Femur (tissue), 1 donor: ENCODE results near the gene ANKMY1.

Experiments used
- DNase-seq: peaks from one replicate; pipeline ENCODE4 v3.0.0-alpha.2; 2017

The ANKMY1 gene

DNA sequence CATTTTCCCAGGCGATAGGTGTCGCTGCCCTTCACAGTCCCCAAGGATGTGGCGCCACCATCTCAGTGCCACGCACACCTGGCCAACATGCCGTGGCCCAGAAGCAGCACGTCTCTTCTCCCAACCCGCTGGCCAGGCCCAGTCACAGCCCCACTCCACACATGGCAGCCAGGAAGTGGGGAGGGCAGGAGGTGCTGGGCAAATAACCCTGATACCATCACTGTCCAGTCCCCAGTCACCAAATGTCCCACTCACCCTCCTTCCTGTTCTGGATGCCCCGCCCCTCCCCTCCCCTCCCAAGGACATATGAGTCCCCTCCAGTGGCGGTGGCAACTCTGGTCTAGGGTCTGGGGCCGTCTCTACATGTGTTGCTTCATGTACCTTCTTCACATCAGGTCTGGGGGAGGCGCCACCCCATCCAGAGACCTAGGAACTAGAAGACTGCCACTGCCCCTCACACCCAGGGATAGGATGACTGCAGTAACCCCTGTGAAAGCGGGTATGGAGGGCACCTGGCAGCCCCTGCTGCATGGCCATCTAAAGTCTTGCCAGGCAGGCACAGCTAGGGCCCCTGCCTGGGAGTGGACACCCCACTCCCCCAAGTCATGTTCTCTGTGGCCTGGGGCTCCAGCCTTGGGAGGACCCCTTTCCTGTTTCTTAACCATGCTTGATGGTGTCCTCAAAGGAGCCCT is 21.4 kb upstream of the ANKMY1 start:
- DNase-seq: no peak

DNA sequence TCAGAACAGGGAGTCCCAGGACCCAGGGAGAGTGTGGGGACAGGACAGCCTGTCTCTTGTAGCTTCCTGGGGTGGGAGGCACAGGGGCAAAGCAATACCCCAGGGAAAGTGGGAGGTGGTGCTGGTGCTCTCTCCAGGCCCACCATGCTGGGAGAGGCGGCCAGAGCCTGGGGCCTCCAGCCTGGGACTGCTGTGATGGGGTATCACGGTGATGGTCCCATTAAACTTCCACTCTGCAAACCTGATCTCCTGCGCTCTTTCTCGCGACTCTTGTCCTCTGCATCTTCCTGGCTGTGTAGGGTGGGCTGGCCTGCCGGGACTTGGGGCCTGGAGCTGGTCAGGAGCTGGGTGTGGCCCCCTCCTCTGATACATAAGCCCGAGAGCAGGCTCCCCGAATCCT is 20.7 kb upstream of the ANKMY1 start:
- DNase-seq: no peak

DNA sequence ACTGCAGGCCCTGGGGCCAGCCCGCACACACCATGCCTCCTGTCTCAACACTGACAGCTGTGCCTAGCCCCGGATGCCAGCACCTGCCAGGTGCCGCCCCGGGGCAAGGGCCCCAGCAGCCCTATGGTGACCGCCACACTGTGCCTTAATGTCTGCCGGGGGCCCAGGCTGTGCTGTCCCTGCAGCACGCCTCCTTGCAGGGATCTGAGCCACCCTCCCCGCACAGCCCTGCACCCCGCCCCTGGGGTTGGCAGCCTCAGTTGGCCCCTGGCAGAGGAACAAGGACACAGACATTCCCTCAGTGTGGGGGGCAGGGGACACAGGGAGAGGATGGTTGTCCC is 20.3 kb upstream of the ANKMY1 start:
- no peak for DNase-seq

DNA sequence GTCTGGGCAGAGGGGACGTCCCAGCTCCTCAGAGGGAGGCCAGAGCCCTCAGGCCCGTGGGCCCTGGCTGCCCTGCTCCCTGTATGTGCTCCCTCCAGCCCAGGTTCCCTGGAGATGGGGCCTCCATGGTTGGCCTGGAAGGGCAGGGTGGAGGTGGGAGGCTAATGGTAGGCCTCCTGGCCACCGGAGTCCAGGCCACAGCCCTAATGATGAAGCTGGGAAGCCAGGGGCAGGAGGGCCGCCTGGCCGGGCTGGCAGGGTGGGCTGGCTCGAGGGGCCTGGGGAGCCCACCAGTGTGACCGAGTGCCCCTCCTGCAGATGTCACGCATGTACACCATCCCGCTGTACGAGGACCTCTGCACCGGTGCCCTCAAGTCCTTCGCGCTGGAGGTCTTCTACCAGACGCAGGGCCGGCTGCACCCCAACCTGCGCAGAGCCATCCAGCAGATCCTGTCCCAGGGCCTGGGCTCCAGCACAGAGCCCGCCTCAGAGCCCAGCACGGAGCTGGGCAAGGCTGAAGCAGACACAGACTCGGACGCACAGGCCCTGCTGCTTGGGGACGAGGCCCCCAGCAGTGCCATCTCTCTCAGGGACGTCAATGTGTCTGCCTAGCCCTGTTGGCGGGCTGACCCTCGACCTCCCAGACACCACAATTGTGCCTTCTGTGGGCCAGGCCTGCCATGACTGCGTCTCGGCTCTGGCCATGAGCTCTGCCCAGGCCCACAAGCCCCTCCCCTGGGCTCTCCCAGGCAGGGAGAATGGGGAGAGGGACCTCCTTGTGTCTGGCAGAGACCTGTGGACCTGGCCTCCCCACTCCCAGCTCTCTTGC is 19.7 kb upstream of the ANKMY1 start:
- no peak for DNase-seq

DNA sequence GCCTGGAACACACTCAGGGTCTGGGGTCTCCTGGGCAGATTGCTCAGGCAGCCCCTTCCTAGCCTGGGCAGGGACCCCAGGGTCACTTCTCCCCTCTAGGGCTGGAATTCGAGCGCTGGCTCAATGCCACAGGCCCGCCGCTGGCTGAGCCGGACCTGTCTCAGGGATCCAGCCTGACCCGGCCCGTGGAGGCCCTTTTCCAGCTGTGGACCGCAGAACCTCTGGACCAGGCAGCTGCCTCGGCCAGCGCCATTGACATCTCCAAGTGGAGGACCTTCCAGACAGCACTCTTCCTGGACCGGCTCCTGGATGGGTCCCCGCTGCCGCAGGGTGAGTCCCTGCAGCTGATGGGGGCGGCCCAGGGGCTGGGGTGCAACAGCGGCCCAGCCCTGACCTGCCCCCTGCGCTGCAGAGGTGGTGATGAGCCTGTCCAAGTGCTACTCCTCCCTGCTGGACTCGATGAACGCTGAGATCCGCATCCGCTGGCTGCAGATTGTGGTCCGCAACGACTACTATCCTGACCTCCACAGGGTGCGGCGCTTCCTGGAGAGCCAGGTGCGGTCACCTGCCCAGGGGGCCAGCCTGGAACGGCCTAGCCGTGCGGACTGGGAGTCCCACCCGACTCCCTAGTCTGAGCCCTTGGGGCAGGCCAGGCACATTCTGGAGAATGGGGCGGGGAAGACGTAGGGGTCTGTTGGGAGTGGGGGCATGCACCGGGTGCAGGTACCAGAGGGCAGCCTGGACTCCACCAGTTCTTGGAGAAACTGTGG is 18.8 kb upstream of the ANKMY1 start:
- no peak for DNase-seq

DNA sequence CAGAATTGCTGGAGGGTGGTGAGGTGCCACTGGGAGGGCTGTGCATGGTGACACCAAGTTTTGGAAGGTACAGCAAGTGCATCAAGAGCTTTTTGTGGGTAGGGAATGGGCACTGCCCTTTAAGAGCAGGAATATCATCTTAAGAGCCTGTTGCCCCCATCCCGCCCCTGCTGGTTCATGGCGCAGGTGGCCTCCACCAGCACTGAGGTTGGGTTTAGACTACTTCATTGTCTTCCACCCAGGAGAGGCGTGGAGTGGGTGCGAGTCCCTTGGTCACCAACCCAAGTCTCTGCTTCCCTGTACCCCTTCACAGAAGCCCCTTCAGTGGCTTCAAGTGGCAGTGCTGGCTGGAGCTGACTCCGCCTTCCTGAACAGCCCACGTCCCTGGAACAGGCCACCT is 18.2 kb upstream of the ANKMY1 start:
- DNase-seq: no peak

DNA sequence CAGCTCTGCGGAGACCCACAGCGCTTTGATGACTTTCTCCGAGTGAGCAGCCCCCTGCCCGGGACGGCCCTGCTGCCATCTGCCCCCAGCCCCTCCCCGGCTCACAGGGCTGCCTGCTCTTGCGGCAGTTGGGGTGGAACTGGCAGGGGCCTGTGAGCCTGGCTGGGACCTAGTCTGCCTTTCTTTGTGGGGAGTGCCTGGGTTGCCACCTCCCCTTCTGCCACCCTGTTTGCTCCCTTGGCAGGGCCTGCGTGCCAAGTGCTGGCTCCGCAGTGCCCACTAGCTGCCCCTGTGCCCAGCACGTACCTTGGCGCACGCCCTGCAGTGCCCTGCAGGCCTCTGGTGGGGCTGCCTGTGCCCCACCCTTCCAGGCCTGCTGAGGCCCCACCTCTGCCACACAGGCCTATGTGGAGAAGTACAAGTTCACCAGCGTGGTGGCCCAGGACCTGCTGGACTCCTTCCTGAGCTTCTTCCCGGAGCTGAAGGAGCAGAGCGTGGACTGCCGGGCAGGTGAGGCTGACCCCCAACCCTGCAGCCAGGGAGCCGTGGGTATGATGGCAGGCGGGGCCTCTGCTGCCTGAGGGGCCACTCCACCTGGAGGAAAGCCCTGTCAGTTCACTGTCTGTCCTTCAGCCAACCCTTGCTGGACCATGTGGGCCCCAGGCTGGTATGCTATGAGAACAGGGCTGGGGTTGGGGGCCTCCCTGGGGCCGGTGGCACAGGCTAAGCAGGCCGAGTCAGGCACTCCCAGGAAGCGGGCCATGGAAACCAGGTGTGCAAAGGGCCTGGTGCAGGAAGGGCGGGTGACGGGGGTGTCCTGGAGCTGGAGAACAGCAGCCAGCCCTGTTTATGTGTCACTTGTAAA is 17.5 kb upstream of the ANKMY1 start:
- DNase-seq: no peak

DNA sequence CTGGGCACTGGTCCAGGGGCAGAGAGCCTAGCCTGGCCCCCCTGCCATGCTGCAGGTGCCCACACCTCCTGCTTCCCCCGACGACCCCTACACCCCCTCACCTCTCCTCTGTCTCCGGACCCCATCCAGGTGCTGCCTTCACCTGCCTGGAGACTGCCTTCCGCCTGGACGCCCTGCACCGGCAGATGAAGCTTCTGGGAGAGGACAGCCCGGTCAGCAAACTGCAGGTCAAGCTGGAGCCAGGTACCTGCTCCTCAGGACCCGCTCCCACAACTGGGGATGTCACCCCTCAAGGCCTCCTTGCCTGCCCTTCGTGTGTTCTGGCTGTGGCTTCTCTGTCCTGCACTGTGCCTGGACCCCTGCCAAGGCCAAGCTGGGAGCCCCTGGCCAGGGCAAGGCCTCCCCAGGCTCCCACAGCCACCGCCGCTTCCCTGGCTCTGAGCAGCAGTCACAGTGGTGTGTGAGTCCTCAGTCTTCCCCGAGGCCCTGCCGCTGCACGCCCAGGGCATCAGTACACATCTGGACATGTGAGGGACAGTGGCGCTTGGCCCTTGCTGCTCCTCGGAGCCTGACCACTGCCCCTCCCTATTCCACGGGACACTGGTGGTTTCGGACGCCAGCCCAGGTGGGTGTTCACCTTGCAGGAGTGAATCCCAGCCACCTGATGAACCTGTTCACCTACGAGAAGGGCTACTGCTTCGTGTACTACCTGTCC is 16.8 kb upstream of the ANKMY1 start:
- DNase-seq: no peak

DNA sequence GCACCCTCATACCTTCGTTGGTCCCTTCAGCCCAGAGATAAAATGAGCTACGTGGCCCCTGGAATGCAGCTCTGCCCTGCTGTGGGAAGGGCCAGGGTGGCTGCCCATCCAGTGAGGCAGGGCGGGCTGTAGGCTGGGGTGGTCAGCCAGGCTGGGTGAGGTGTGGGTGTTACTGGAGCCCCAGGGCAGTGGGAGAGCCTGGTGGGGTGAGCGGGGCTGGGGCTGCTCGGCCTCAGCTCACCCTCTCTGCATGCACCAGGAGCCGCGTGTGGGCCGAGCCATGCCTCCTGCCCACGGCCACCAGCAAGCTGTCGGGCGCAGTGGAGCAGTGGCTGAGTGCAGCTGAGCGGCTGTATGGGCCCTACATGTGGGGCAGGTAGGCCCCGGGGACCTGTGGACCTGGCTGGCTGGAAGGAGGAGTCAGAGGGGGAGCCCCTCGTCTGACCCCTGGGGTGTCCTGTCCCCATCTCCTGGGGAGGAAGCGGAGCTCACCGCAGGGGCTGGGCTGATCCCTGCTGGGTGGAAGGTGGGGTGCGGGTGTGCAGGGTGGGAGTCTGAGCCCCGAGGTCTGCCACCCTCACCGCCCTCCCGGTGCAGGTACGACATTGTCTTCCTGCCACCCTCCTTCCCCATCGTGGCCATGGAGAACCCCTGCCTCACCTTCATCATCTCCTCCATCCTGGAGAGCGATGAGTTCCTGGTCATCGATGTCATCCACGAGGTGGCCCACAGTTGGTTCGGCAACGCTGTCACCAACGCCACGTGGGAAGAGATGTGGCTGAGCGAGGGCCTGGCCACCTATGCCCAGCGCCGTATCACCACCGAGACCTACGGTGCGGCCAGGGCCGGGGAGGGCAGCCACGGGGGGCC is 16.0 kb upstream of the ANKMY1 start:
- no peak for DNase-seq

DNA sequence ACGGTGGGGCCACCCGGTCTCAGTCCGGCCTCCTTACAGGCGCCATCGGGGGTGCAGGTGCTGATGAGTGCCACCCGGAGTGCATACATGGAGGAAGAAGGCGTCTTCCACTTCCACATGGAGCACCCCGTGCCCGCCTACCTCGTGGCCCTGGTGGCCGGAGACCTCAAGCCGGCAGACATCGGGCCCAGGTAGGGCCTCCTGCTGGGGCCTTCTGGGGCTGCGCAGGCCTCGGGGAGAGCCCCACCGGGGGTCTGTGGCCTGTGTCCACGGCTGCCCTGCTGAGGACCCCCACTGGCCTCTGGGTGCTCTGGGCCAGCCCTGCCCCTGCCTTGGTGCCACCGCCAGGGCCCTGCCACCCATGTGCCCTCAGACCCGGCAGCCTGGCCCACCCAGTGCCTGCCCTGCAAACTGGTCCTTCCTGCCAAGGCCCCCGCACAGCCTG is 15.3 kb upstream of the ANKMY1 start:
- DNase-seq: no peak

DNA sequence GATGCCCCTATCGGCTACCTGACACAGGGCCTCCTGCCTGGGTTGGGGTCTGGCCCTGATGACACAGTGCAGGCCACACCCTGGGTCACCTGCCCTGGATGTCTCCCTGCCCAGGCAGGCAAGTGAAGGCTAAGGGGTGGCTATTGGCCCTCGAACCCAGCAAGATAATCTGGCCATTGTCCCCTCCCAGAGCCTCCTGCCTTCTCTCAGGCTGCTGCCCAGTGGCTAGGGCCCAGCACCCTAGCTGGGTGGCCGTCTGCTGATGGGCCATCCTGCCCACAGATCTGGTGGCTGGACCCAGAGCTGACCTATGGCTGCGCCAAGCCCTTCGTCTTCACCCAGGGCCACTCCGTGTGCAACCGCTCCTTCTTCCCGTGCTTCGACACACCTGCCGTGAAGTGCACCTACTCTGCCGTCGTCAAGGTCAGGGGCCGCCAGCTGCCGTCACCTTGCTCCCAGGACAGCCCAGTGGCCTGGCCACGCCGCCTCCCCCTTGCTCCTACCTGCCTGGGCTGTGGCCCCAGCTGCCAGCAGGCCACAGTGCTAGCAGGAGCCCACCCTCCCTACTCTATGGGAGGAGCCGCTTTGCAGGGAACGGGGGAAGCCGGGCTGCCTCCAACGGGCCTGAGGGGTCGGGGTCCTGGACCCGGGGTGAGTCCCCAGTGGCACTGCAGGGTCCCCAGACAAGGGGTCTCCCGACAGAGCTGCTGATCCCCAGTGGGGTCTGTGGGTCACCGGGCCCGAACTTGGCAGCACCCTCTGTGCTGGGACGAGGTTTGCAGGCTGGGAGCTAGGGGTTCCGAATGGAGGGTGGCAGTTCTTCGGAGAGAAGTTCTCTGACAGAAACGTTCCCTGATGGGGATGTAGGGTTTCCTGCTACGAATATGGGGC is 14.6 kb upstream of the ANKMY1 start:
- no peak for DNase-seq

DNA sequence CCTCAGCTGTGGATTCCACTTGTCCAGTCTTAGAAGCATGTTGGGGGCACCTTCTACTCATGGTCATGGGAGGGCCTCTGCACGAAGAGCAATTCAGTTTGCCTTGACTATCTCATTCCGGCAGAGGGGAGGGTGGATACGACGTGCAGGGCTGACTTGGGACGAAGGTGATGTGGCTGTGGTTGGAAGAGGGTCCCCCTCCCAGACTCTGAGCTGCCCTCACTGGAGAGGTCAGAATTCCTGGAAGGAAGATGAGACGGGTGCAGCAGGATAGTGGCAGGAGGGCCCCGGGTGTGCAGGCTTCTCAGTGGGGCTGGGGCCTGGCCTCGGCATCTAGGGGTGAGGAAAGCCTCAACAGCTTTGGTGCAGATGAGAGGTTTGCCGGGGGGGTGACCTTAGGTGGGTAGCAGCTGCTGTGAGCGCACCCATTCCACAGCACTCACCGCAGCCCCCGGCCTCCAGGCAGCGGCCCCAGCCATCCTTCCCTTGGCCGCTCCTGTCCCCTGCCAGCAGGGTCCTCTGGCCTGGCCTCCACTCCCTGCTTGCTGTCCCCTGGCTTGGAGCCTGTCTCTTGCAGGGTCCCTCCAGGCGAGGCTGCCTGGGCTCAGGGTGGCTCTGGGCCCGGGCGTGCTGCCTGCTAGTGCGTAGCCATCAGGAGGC is 13.7 kb upstream of the ANKMY1 start:
- DNase-seq: no peak

DNA sequence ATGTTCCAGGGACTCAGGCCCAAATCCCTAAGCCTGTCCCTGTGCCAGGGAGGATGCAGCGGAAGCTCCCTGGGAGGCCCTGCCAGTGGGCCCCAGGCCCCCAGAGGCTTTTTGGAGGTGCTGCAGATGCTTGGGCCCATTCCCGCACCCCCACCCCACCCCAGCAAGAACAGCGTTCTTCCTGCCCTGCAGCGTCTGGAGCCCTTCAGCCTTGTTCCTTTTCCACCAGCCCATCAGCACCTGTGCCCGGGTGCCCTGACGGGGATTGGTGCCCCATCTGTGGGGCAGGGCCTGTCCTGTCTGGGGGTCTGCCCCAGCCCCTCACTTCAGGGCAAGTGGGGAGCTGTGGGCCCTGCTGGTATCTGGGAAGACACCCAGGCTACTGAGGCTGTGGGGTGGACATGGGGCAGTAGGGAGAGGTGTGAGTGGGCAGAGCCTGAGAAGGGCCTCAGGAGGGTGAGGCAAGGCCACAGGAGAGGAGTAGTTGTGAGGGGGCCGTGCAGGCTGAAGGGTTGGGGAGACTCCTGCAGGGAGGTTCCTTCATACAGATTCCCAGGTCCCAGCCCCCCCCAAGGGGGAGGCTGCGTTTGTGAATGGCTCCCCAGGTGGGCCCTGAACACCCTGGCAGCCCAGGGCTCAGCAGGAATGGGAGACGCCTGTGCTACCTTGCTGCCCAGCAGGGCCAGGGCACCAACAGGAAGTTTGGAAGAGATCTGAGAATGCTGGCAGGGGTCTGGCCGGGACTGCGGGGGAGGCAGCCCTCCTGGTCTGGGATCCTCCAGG is 12.9 kb upstream of the ANKMY1 start:
- DNase-seq: no peak

DNA sequence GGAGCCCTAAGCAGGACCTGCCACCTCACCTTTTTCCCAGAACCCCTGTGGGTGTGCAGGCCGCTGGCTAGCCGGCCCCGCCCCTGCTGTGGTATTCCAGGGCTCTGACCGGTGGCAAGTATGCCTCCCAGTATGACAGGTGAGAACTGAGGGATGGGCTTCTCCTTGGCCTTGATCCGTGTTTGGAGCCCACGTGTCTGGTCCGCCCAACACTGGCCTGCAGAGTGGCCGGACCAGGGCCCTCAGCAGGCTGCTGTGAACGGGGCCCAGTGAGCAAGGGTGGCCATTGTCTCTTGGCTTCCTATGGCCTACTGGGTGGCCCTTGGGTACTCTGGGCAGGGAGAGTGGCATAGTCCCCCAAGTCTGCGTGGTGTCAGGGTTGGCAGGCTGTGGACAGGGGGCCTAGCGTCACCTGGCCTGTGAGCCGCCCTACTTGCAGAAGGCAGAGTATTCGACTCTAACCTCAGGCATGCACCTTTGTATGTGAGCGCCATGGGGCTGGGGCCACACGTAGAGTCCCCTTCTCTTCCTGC is 12.3 kb upstream of the ANKMY1 start:
- no peak for DNase-seq

DNA sequence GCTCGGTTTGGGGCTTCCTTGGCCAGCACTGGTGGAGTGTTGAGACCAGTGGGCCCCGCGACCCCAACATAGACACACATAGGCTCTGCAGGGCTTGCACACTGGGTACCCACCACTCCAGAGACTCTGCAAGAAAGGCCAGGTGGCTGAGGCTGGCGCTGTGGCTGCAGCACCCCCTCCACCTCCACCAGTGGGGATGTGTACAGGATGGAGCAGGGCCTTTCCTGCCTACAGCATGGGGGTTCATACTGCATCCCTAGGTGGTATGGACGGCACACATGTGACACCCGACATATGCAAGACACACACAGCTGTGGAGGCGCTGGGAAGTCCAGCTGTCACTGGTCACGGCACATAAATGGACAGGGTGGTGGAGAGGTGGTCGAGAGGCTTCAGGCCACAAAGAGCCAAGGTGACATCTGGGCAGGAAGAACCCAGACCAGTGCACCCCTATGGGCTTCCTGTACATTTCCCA is 11.8 kb upstream of the ANKMY1 start:
- DNase-seq: no peak

DNA sequence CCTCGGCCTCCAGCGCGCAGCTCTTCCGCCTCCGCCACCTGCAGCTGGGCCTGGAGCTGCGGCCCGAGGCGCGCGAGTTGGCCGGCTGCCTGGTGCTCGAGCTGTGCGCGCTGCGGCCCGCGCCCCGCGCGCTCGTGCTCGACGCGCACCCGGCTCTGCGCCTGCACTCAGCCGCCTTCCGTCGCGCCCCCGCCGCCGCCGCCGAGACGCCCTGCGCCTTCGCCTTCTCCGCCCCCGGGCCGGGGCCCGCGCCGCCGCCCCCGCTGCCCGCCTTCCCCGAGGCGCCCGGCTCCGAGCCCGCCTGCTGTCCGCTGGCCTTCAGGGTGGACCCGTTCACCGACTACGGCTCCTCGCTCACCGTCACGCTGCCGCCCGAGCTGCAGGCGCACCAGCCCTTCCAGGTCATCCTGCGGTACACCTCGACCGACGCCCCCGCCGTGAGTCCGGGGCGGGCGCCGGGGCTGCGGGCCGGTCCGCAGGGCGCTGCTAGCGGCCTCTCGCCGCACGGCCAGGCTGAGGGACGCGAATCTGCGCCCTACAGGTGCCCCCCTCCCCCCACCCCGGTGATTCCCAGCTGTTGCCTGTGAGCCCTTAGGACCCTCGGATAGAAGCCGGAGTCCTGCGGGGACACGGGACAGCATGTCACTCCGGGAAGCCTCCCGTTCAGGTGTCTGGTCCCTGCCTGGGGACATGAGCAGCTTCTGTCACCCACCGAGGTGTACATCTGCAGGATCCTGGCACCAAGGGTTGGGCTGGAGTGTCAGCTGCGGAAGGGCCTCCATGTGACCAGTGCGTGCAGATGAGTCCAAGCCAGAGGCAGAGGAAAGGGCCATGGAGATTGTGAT is 11.1 kb upstream of the ANKMY1 start:
- peak; percentile 72 for DNase-seq
